SKM-1 treated with dmso at 0.1 percent for 144 hours (cell line): ENCODE results near the gene S100A13.
"Not testable (repeated sequence)": the region's sequence is repeated elsewhere in the genome, so short reads cannot be mapped to it uniquely, and the experiment has no call there.

Source experiments
- DNase-seq: peaks from one replicate; lab custom pipeline; 2025; ENCODE audit not compliant: unreplicated experiment; lab: John Stamatoyannopoulos, UW

S100A13 gene

DNA sequence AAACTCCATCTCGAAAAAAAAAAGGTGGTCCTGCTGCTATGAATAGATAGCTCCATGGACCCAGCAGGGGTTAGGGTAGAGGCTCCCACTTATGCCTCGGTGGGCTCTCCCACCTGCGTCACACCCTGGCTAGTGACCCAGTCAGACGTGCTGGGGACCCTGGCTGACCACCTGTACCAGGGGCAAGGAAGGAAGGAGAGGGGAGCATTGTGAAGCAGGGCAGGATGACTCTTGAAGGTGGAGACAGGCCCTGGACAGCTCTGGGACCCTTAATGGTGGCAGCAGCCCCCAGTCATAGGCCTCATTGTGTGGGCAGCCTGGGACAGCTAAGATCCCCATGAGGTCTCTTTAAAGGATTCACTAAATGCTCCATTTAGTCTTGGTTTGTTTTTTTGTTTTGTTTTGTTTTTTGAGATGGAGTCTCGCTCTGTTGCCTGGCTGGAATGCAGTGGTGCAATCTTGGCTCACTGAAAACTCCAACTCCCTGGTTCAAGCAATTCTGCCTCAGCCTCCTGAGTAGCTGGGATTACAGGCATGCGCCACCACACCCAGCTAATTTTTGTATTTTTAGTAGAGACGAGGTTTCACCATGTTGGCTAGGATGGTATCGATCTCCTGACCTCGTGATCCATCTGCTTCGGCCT, 20.8 kb upstream of the S100A13 start:
- DNase-seq = no peak

DNA sequence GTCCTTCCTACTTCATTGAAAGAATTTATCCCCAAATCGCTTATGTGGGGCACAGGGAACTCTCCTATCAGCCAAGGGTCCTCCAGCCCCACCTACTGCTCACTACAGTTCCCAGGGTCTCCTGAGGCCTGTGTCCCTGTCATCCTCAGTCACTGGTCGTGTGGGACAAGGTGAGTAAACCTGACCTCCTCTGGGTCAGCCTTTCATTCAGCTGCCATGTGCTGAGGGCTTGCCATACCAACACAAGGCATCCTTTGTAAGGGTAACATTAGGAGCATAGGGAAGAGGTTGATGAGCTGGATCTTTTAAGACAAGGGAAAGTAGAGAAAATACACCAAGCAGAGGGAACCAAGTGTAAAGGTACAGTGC, 20.0 kb upstream of the S100A13 start:
- DNase-seq = no peak

DNA sequence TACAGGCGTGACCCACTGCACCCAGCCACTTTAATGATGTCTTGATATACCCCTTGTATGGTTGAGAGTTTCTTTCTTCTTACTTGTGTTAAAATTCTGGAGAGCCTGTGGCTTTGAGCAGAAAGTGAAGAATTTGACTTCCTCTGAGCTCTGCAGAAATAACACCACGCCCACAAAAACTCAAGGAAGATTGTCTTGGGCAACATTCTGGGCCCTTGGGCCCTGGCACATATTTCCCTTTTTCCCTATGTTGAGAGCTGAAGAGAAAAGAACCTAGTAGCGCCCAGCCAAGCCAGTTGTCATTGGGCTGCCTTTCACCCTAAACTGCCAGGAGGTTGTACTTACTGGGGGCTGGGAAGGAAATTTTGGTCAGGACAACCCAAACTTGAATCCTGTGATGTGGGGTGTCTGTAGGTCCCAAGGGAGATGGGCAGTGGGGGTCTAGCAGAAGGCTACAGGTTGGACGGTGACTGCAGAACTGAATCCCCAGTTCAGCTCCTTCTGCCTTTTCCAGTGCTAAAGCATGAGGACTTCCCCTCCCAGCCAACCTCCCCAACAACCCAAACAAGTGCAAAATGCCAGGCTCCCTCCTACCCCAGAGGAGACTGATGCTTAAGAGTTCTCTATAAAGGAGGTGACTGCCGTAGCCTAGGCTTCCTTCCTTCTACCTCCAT, 19.5 kb upstream of the S100A13 start:
- peak; percentile 68 for DNase-seq

DNA sequence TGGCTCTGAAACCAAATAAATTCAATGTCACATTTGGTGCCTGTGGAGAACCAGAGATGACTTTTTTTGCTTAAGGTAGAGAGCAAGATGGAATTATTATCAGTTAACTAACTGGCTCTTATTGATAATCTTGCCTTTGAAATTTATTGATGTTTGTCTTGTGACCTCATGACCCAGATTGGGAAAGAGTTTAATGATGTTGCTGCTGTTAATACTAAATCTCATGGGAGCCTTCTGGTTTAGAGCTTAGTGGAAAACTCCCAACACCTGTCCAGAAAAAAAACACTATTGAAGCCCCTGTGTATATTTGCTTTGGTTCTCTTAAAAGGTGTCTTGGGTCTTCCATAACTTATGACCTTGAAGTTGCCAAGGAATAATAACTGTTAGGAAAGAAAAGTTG, 16.5 kb upstream of the S100A13 start:
- DNase-seq = no peak

DNA sequence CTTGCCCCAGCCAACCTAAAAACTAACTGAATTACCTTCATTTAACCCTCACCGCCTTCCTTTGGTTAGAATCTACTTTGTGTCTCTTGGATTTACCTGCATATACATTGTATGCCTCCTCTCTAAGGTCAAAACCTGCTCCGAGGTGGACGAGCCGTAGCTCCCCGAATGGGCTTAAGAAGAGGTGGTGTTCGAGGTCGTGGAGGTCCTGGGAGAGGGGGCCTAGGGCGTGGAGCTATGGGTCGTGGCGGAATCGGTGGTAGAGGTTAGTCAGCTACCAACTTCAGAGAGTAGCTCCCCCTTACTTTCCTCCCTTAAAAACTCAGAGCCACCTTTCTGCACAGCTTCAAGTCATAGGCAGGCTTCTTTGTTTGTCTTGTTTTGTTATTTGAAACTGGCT, 15.8 kb upstream of the S100A13 start:
- DNase-seq = no peak

DNA sequence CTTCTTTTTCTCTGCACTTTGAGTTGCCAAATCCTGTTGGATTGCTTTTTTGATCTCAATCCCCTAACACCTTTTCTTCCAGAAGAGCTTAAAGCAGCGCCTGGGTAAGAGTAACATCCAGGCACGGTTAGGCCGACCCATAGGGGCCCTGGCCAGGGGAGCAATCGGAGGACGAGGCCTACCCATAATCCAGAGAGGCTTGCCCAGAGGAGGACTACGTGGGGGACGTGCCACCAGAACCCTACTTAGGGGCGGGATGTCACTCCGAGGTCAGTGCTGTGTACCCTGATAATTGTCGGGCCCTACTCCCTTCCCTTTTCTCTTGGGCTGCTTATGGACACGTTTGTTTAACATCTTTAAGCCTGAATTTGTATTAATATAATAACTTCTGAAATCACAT, 14.9 kb upstream of the S100A13 start:
- no peak for DNase-seq

DNA sequence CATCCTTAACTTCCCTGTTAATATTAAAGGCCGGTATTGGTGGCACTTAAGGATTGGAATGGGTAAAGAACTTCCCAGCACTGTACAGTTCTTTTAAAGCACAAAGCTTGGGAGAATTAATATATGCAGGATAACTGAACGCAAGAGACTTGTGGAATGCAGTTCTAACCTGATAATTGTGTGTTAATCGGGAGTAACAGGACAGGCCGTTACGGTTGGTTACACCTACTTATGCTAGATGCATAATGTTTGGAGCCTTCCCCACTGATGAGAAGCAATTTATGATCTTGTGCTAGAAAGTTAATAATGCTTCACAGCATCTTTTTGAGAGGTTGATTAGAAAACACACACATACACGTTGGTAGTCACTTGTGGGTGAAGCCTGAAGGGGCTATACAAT, 13.6 kb upstream of the S100A13 start:
- no peak for DNase-seq

DNA sequence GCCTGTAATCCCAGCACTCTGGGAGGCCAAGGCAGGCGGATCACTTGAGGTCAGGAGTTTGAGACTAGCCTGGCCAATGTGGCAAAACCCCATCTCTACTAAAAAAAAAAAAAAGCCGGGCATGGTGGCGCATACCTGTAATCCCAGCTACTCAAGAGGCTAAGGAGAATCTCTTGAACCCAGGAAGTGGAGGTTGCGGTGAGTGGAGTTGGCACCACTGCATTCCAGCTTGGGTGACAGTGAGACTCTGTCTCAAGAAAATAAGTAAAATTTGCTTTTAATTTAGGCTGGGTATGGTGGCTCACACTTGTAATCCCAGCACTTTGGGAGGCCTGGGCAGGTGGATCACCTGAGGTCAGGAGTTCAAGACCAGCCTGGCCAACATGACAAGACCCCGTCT, 12.9 kb upstream of the S100A13 start:
- DNase-seq = not testable (repeated sequence)

DNA sequence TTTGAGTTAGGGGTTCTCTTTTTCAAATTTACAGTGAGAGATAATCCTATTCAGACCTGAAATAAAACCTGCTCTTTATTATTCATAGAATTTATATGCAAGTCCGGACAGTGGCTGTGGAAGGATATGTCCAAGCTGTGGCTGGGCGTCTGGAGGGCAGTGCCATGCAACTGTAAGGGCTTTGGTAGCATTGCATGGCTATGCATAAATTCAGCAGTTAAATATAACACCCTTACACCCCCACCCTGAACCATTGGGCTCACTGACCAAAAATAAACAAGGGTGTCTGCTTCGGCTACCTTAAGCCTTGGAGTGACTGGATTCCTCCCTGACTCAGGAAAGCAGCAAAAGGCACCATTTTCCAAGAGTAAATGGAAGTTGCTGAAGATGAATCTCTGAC, 12.0 kb upstream of the S100A13 start:
- DNase-seq = no peak

DNA sequence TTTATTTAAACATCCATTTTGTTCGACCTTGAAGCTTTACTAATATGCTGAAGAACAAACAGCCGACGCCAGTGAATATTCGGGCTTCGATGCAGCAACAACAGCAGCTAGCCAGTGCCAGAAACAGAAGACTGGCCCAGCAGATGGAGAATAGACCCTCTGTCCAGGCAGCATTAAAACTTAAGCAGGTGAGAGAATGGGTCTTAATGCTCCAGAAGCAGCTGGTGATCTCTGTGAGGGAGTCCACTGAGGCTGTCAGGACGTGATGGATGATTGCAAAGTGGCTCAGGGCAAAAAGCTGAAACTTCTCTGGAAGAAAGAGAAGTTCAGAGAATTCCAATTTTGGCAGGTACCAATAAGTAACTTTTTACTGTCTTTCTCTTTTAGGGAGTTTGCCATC, 11.0 kb upstream of the S100A13 start:
- DNase-seq = no peak

DNA sequence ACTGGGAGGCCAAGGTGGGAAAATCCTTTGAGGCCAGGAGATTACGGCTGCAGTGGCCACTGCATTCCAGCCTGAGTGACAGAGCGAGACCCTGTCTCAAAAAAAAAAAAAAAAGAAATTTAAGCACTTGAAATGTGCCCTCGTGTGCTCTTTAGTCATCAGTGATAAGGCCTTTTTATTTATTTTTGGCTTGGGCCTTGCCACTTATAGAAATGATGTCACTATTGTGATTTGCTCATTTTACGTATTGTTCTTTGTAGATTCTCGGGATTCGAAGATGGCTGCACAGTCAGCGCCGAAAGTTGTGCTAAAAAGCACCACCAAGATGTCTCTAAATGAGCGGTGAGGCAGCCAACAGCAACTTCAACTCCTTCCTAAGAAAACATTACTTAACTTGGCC, 9.0 kb upstream of the S100A13 start:
- DNase-seq = no peak

DNA sequence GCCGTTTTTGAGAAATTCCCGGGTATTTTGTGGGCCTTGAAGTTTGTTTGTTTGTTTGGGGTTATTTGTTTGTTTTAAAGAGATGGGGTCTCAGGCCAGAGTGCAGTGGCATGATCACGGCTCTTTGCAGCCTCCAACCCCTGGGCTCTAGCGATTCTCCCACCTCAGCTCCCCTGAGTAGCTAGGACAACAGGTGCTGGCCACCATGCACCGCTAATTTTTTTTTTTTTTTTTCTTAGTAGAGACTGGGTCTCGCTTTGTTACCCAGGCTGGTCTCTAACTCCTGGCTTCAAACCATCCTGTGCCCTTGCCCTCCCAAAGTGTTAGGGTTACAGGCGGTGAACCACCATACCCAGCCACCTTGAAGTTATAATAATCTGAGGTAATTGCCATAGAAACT, 8.6 kb upstream of the S100A13 start:
- DNase-seq = no peak

DNA sequence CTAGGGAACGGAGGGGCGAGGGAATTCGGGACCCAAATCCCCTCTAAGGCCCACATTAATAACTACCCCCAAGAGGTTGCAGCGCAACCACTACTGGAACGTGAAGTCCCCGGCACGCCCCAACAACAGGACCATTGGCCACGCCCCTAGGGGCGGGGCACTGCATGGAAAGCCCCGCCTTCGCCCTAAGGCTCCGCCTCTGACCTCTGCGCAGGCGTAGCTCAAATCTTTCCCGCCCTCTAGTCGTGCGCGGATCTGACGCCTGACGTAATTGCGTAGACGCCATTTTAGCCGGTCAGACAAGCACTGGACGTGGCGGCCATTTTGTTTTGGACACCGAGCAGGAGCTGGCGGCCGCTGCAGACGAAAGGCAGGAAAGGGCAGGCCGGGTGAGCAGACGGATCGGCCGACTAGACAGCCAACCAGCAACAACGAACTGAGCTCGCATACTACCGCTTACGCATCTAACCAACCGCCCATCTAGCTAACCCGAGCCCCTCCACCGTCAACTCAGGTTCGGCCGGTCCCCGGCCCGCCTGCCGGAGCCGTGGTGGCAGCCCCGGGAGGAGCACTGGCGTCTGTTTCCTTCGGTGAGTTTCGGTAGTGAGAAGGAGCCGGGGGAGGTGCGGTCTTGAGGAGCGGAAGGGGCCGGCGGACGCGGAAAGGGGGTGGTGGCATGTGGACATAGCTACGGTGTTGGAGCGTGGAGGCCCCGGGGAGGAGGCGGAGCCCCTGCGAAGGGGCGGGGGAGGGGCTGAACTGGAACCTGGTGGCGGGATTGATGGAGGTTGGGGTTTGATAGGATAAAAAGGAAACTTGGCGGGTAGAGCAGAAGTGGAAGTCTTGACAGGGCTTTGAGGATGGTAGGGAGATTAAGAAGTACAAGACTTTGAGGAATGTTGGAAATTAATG, 6.7 kb upstream of the S100A13 start, which contains the start of gene CHTOP:
Gene CHTOP (plus strand): TSS at position 313 of the 912 bp plus-strand sequence. CDS start 2,523 bp downstream, outside the sequence.
- peak; percentile 99 for DNase-seq

DNA sequence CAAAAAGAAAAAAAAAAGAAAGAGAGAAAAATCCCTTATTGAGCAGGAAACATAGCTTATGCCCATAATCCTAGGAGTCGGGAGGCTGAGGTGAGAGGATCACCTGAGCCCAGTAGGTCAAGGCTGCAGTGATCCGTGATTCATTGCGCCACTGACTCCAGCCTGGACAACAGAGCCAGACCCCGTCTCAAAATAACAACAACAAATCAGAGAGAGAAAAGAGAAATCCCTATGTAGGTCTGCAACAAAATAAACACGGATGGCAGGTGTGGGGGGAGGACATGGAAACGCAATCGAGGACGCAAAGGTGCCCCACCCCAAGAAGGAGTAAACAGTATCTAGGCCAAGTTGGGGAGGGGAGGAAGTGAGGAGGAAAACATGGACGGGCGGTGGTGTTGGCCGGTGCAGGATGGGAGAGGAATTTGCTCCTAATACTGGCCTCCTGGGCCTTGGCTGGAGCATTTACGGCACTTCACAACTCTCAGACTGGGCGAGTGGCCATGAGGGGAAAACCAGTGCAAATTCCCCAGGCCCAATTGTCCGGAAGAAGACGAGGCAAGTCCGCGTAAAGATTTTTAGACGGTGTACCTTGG, 6.0 kb upstream of the S100A13 start:
- DNase-seq = no peak

DNA sequence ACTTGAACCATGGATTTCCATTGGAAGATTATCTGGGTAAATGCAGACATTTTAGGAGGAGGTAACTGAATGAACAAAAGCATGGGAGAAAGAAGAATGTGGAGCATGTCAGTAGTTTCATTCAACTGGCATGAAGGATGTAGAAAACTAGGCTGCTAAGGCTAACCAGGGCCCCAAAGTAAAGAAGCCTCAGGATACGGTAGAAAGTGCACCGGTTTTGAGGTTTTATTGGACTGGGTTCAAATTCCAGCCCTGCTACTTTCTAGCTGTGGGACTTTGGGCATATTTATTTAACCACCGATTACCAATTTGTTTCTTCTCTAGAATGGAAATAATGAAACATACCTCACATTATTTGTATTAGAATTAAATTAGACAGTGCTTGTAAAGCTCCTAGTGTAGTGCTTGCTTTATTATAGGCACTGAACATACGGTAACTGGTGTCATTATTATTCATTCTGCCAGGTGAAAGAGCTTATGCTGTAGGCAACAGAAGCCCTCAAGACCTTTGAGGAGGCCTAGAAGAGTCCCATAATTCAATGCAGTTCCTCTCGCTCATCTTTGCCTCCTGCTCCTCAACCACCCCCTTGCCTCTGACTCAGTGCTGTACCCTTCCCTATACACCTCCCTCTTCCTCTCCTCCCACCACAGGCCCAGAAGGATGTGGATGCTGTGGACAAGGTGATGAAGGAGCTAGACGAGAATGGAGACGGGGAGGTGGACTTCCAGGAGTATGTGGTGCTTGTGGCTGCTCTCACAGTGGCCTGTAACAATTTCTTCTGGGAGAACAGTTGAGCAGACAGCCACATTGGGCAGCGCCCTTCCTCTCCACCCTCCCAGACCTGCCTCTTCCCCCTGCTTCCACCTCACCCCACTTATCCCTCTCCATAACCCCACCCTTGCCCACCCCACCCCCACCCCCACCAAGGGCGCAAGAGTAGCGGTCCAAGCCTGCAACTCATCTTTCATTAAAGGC, 4.0 kb upstream of the S100A13 start:
- DNase-seq = no peak

DNA sequence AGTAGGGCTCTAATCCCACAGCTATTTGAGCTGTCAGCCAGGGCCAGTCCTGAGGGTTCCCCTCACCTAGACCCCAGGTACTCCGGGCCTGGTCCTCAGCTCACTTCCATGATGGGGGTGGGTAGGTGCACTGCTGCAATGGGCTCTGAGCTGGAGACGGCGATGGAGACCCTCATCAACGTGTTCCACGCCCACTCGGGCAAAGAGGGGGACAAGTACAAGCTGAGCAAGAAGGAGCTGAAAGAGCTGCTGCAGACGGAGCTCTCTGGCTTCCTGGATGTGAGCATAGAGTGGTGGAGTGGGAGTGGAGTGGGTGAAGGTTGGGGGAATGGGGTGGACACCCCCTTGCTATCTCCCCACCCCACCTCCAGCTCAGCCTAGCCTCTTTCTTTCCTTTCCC, 3.1 kb upstream of the S100A13 start:
- DNase-seq = no peak

DNA sequence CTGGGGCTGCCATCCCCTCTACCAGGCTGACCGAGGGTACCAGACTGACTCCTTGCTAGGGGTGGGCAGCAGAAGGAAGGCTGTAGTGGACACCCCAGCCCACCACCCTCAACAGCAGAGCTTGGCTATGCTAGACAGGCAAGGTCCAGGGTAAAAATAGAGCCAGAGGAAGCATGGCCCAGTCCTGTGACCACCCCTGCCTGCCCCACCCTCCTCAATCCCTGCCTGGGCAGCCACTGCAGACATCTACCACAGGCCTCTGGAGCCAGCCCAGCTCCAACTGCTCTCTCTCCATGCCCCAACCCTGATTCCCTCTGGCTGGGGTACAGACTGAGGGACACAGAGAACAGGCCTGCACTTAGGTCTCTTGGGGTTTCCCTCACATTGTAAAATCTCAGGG, 2.7 kb upstream of the S100A13 start:
- DNase-seq = no peak

DNA sequence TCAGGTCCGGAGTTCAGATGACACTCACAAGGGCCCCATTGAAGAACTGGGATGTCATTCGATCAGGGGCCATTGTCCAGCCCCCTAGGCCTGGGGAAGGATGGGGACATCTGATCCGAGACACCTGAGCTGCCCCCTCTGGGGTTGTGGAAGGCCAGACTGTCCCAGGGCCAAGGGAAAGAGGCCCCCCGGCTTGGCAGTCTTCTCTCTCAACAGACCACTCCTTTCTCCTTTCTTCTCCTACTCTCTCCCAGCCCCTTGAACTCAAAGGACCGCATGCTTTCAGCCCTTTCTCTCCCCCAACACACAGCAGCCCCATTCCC, 2.0 kb upstream of the S100A13 start:
- DNase-seq = no peak

DNA sequence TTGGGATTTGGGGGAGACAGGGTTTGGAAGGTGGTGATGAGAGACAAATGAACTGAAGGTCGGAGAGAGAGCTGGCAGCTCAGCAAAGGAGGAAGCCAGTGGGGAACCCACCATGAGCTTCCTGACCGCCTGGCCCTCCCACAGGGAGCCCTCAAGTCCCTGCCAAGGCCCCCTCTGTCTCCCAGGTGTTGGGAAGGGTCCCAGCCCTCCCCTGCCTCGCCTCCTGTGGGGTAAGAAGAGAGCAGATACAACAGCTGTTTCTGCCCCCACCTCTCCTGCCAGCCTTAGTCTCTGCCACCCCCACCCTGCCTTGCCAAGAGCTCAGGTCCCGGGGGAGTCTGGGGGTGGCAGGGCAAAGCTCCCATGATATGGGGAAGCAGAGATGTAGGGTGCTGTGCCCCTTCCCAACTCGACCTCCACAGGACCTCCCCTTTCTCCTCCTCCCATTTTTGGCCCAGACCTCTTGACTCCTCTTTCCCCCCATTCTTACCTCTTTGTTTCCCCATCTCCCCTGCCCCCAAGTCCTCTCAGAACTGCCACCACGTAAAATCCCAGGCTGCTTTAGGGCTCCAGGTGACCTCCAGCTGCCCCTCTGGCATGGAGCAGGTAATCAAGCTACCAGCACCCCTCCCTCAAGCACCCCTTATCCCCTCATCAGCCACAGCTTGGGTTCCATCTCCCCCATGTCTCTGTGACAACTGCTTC, 1.5 kb upstream of the S100A13 start:
- DNase-seq = no peak
